ENCODE results near the gene VPS54. TPM values are rescaled to one million over a fixed set of nuclear protein-coding genes. Genes with fewer than 3 reads are reported as not detected.

The VPS54 gene
- total RNA-seq, 1 experiment from 2014 or later = 21.2 TPM

- no peaks in the 10 kb centered on the region for H3K27me3 ChIP-seq (ENCODE audit: control insufficient read depth, insufficient read depth, low read length)
- DNase-seq (ENCODE audit: low read depth, low spot score) (no peak), ATAC-seq (no peak)
- H3K27ac ChIP-seq (ENCODE audit: low read length) = no peak overlapping the region
- in situ Hi-C loops (cut with HindIII; ENCODE audit: low pct_unique_long_range_greater_than_20kb, low sequenced_read_pairs) (no loop called here), intact Hi-C loops (cut with micrococcal nuclease; ENCODE audit: unreplicated experiment) (no loop called here)
- TF ChIP-seq POLR2AphosphoS5 (IDR thresholded peaks at IDR 0.05; ENCODE audit: low read depth, low read length) (no peak), REST (IDR thresholded peaks at IDR 0.05; ENCODE audit: insufficient read depth in 1 of 2, low read depth in 2 of 2, low read length in 1 of 2) (no peak), TCF7L2 (IDR thresholded peaks at IDR 0.05; ENCODE audit: low read depth, low read length) (no peak), SIN3A (IDR thresholded peaks at IDR 0.05; ENCODE audit: borderline replicate concordance, insufficient read depth, low read depth, low read length) (no peak)
- TF ChIP-seq, protein P1, sequence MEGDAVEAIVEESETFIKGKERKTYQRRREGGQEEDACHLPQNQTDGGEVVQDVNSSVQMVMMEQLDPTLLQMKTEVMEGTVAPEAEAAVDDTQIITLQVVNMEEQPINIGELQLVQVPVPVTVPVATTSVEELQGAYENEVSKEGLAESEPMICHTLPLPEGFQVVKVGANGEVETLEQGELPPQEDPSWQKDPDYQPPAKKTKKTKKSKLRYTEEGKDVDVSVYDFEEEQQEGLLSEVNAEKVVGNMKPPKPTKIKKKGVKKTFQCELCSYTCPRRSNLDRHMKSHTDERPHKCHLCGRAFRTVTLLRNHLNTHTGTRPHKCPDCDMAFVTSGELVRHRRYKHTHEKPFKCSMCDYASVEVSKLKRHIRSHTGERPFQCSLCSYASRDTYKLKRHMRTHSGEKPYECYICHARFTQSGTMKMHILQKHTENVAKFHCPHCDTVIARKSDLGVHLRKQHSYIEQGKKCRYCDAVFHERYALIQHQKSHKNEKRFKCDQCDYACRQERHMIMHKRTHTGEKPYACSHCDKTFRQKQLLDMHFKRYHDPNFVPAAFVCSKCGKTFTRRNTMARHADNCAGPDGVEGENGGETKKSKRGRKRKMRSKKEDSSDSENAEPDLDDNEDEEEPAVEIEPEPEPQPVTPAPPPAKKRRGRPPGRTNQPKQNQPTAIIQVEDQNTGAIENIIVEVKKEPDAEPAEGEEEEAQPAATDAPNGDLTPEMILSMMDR (IDR thresholded peaks at IDR 0.05) = no peak
- ChIA-PET POLR2A (no interaction called here), CTCF (no interaction called here)
- H3K4me1 ChIP-seq (ENCODE audit: control insufficient read depth, insufficient read depth, low read length) = no peaks in the 10 kb centered on the region
- no peaks in the 10 kb centered on the region for H3K9me3 ChIP-seq (ENCODE audit: control insufficient read depth, insufficient read depth, low read depth, low read length)
- BruUV-seq (replicated peaks) = no TSS peak
- H3K36me3 ChIP-seq (ENCODE audit: control insufficient read depth, insufficient read depth, low read length) = no peaks in the 10 kb centered on the region
- H3K4me3 ChIP-seq (ENCODE audit: low read depth in 2 of 2, low read length in 2 of 2) = no peak overlapping the region
These were observed 20.9 kb upstream of the VPS54 start for GRCh38 chr2:64040161-64040560.

GRCh38 chr2:64036034-64036705, 16.9 kb upstream of the VPS54 start:
- in situ Hi-C loops (cut with HindIII; ENCODE audit: low pct_unique_long_range_greater_than_20kb, low sequenced_read_pairs) = no loop called here
- POLR2A ChIA-PET = no interaction called here
- no peak for TF ChIP-seq TCF7L2 (IDR thresholded peaks at IDR 0.05; ENCODE audit: low read depth, low read length)
- H3K27ac ChIP-seq (ENCODE audit: low read length) = no peak overlapping the region
- no peaks in the 10 kb centered on the region for H3K27me3 ChIP-seq (ENCODE audit: control insufficient read depth, insufficient read depth, low read length)
- DNase-seq (ENCODE audit: low read depth, low spot score) = peak; percentile 39
- H3K4me1 ChIP-seq (ENCODE audit: control insufficient read depth, insufficient read depth, low read length) = no peaks in the 10 kb centered on the region
- CTCF ChIA-PET = no interaction called here
- BruUV-seq (replicated peaks) = no TSS peak
- H3K9me3 ChIP-seq (ENCODE audit: control insufficient read depth, insufficient read depth, low read depth, low read length) = no peaks in the 10 kb centered on the region
- intact Hi-C loops (cut with micrococcal nuclease; ENCODE audit: unreplicated experiment) = no loop called here
- no peak overlapping the region for H3K4me3 ChIP-seq (ENCODE audit: low read depth in 2 of 2, low read length in 2 of 2)
- ATAC-seq = no peak
- H3K36me3 ChIP-seq (ENCODE audit: control insufficient read depth, insufficient read depth, low read length) = no peaks in the 10 kb centered on the region

DNA sequence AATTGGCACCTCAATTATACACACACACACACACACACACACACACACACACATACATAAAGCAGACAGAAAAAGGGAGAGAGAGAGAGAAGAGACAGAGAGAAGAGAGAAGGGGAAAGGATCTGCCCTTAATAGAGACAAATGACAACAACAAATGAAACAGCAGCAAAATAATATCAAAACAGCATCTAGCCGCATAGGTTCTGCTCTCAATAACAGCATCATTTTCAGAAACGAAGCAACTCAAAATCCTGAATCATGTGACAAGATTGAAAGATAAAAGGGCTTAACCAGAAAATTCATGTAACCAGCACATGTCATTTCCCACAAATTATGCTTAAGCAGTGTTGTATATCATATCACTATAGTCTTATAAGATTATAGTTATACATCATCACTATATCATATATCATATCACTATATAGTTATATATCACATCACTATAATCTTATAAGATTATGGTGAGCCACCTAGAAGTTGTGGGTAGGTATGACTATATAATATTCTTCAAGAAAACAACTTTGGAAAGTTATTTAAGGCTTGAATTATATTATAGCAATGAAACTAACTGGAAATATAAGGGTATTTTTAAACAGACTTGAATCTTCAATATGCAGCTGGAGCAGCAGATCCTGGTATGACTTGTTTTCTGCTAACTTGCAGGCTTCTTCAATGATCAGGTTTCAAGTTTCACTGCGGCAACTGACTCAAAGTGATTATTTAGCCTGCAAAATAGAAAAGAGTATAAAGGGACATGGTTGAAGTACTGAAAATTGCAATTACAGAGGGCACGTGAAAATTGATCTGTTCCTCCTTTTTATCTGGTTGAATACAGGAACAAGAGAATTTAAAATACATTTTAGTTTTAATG, 16.1 kb upstream of the VPS54 start:
- BruUV-seq (replicated peaks) = no TSS peak
- POLR2A ChIA-PET = no interaction called here
- ATAC-seq = no peak

More for the DNA sequence above, 16.1 kb upstream of the VPS54 start:
- Histone ChIP-seq H3K4me1 (ENCODE audit: control insufficient read depth, insufficient read depth, low read length) (no peaks in the 10 kb centered on the region), H3K27me3 (ENCODE audit: control insufficient read depth, insufficient read depth, low read length) (no peaks in the 10 kb centered on the region), H3K27ac (ENCODE audit: low read length) (no peak overlapping the region), H3K9me3 (ENCODE audit: control insufficient read depth, insufficient read depth, low read depth, low read length) (no peaks in the 10 kb centered on the region), H3K36me3 (ENCODE audit: control insufficient read depth, insufficient read depth, low read length) (no peaks in the 10 kb centered on the region), H3K4me3 (ENCODE audit: low read depth in 2 of 2, low read length in 2 of 2) (no peak overlapping the region)
- no peak for DNase-seq (ENCODE audit: low read depth, low spot score)
- intact Hi-C loops (cut with micrococcal nuclease; ENCODE audit: unreplicated experiment) = no loop called here
- in situ Hi-C loops (cut with HindIII; ENCODE audit: low pct_unique_long_range_greater_than_20kb, low sequenced_read_pairs) = no loop called here
- CTCF ChIA-PET = no interaction called here
- TF ChIP-seq TCF7L2 (IDR thresholded peaks at IDR 0.05; ENCODE audit: low read depth, low read length) (no peak), POLR2AphosphoS5 (IDR thresholded peaks at IDR 0.05; ENCODE audit: low read depth, low read length) (no peak), SIN3A (IDR thresholded peaks at IDR 0.05; ENCODE audit: borderline replicate concordance, insufficient read depth, low read depth, low read length) (no peak), REST (IDR thresholded peaks at IDR 0.05; ENCODE audit: insufficient read depth in 1 of 2, low read depth in 2 of 2, low read length in 1 of 2) (no peak)
- TF ChIP-seq, protein P1 (IDR thresholded peaks at IDR 0.05) = no peak
